AG10803 (cell line): ENCODE data around the gene GRIK2.

Experiments
- DNase-seq: peaks from one replicate; pipeline ENCODE4 v3.0.0; 2010; ENCODE audit warnings: low read depth
- H3K4me3 ChIP-seq: 2 replicates; pipeline ENCODE4 v1.5.1; 2011; ENCODE audit warnings: mild to moderate bottlenecking, low read length, control low read depth
- CTCF ChIP-seq: conservative IDR thresholded peaks from 2 replicates; pipeline ENCODE4 v1.5.1; 2011; ENCODE audit warnings: mild to moderate bottlenecking, low read length, control low read depth, inconsistent platforms

Gene GRIK2

GRCh38 chr6:101803136-101803535, 409.6 kb downstream of the GRIK2 start:
- no peak overlapping the region for H3K4me3 ChIP-seq
- DNase-seq, result no peak
- TF ChIP-seq CTCF, result no peak

DNA sequence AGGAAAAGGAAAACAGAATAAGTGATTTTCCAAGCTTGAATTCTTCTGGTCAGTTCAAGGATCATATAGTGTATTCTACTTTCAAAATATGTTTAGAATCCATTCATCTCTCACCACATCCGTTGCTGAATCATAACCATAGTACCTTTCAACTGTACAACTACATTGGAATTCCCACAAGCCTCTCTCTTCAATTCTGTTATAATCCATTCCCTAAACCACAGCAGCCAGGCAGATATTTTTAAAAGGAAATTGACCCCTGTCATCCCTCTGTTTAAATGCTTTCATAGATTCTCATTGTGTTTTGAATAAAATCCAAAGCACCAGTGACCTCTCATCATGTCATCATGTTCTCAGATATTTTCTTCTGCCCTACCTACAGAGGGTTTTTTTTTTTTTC, 412.7 kb downstream of the GRIK2 start:
- peak; percentile 86 for DNase-seq
- TF ChIP-seq CTCF, result no peak
- H3K4me3 ChIP-seq, result no peak overlapping the region

DNA sequence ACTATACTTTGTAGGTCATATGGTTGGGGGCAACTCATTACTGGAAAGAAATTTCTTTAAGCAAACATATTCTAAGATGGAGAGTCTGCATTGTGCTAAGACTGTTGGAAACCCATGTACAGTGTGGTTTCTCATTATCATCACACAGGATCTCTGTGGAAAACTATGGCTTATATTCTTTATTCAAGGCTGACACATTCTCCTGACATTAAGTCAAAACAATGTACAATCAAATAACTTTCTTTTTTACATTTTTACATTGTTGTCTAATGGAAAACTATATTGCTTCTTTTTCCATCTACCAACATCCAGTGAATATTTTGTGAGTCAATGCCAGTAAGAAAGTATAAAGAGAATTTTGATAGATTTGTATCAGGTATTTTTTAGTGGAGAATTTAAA, 417.6 kb downstream of the GRIK2 start:
- no peak for DNase-seq
- no peak for TF ChIP-seq CTCF
- H3K4me3 ChIP-seq, result no peak overlapping the region

GRCh38 chr6:101816716-101817115, 423.2 kb downstream of the GRIK2 start:
- H3K4me3 ChIP-seq, result no peak overlapping the region
- no peak for TF ChIP-seq CTCF
- DNase-seq, result no peak

- no peak overlapping the region for H3K4me3 ChIP-seq
- DNase-seq, result no peak
- TF ChIP-seq CTCF, result no peak
These were observed 424.5 kb downstream of the GRIK2 start for GRCh38 chr6:101818051-101818450.

GRCh38 chr6:101824551-101825345, 431.2 kb downstream of the GRIK2 start:
- no peak for TF ChIP-seq CTCF
- no peak for DNase-seq
- no peak overlapping the region for H3K4me3 ChIP-seq

- no peak for DNase-seq
- TF ChIP-seq CTCF, result no peak
These were observed 432.8 kb downstream of the GRIK2 start for GRCh38 chr6:101826269-101826668.

More at GRCh38 chr6:101826269-101826668, 432.8 kb downstream of the GRIK2 start:
- no peak overlapping the region for H3K4me3 ChIP-seq
